Sigmoid colon (tissue), 4 donors: ENCODE data around the gene FSTL4.

ENCODE experiments used
- EP300 ChIP-seq, 4 donors: sonication (generic); formaldehyde crosslinking; IDR thresholded peaks; one replicate each; pipeline ENCODE4 v1.6.1; 2017; ENCODE audit warnings: antibody characterized with exemption in 4 of 4
- POLR2A ChIP-seq, 2 donors: fragments of 450-650 bp; IDR thresholded peaks; one replicate each; pipeline ENCODE4 v1.6.1; 2016; ENCODE audit warnings: antibody characterized with exemption in 2 of 2, mild to moderate bottlenecking in 2 of 2, moderate library complexity in 2 of 2
- TF ChIP-seq, protein P1 (sequence below), 4 experiments: fragments of 450-650 bp in 3 of 4; fragments of 200-600 bp in 1 of 4; IDR thresholded peaks; one replicate each; pipeline ENCODE4 v1.5.1; 2016 to 2019; ENCODE audit warnings: antibody characterized with exemption in 4 of 4, mild to moderate bottlenecking in 3 of 4, moderate library complexity in 2 of 4

DNA sequence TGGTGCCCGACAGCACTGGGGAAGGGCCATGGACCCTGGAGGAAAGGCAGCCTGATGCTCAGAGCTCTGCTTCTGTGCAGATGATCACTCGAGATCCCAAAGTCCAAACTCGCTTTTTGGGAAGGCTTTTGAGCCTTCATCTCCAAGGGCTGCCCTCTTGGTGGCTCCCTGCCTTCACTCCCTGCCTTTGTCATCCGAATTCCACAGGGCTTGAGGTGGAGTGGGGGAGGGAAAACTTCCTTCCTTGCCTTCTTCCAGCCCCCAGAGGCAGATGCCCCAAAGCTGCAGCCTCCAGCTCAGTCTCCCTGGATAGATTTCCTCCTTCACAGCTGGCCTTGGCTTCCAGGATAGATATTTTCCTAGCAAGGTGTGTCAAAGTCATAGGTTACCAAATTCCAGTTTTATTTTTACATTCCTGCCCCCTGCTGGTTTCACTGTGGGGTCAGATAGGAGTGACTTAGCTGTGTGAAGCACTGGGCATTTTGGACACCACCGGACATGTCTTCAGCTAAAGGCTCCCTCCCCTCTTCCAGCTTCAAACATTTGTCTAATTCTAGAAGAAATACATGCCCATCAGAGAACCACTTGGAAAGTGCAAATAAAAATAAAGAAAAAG is 292.3 kb downstream of the FSTL4 start:
- TF ChIP-seq POLR2A (IDR thresholded peaks at IDR 0.05) = no peak
- TF ChIP-seq, protein P1, sequence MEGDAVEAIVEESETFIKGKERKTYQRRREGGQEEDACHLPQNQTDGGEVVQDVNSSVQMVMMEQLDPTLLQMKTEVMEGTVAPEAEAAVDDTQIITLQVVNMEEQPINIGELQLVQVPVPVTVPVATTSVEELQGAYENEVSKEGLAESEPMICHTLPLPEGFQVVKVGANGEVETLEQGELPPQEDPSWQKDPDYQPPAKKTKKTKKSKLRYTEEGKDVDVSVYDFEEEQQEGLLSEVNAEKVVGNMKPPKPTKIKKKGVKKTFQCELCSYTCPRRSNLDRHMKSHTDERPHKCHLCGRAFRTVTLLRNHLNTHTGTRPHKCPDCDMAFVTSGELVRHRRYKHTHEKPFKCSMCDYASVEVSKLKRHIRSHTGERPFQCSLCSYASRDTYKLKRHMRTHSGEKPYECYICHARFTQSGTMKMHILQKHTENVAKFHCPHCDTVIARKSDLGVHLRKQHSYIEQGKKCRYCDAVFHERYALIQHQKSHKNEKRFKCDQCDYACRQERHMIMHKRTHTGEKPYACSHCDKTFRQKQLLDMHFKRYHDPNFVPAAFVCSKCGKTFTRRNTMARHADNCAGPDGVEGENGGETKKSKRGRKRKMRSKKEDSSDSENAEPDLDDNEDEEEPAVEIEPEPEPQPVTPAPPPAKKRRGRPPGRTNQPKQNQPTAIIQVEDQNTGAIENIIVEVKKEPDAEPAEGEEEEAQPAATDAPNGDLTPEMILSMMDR (IDR thresholded peaks at IDR 0.05) = no peak
- no peak for TF ChIP-seq EP300 (IDR thresholded peaks at IDR 0.05)
